GM12878 (cell line): ENCODE measurements around the gene CCHCR1. TPM values are rescaled to one million over a fixed set of nuclear protein-coding genes. Genes with fewer than 3 reads are reported as not detected.

Experiments
- ATAC-seq: fragments of 200-7000 bp; cut with Tn5 transposase; 3 replicates; pipeline ENCODE4 v1.9.1; 2020; ENCODE audit warnings: mild to moderate bottlenecking, moderate library complexity
- BruUV-seq: library from RNA; stranded (reverse); fragments of 400-500 nt; replicated peaks from 2 replicates; lab custom pipeline; 2021; lab: Mats Ljungman, UMichigan
- CTCF ChIA-PET: fragments of 300-600 bp; sonication (Branson Sonifier 250); formaldehyde crosslinking; extraction: SDS; loops from one replicate; lab custom pipeline; 2021; ENCODE audit warnings: inconsistent platforms; lab: Yijun Ruan, JAX
- POLR2A ChIA-PET: fragments of 350-600 bp; formaldehyde crosslinking; extraction: SDS; loops from one replicate; lab custom pipeline; 2021; ENCODE audit warnings: inconsistent platforms; lab: Charles Lee
- RAD21 ChIA-PET: fragments of 300-600 bp; sonication (Branson Sonifier 250); formaldehyde crosslinking; loops from one replicate; lab custom pipeline; 2023; ENCODE audit warnings: antibody characterized with exemption; ENCODE audit not compliant: unreplicated experiment; lab: Charles Lee
- SMC1A ChIA-PET: fragments of 300-600 bp; sonication (Branson Sonifier 250); formaldehyde crosslinking; loops from one replicate; lab custom pipeline; 2023; ENCODE audit not compliant: unreplicated experiment, uncharacterized antibody; lab: Charles Lee
- DNase-seq: peaks from one replicate; pipeline ENCODE4 v3.0.0-alpha.2; 2011; ENCODE audit warnings: low read depth, low spot score
- FAIRE-seq: peaks from 3 replicates; lab custom pipeline; 2011; peaks lifted over from hg19 to GRCh38; lab: Jason Lieb, UNC
- H2AFZ ChIP-seq: 2 replicates; pipeline ENCODE4 v1.6.0; 2011; ENCODE audit warnings: low read depth, low read length, control low read depth; ENCODE audit not compliant: control insufficient read depth
- H3K27ac ChIP-seq: 2 replicates; pipeline ENCODE4 v1.5.1; 2011; ENCODE audit warnings: control low read depth; ENCODE audit not compliant: control insufficient read depth, insufficient read depth
- H3K27me3 ChIP-seq, 2 experiments: replicated peaks in 1 of 2; 2 replicates each; pipeline versions ENCODE4 v1.6.0 to v1.6.1; 2011; ENCODE audit warnings: low read length in 1 of 2; ENCODE audit not compliant: control insufficient read depth in 2 of 2, insufficient read depth in 2 of 2
- H3K36me3 ChIP-seq, 2 experiments: 2 replicates each; pipeline ENCODE4 v1.5.1; 2011; ENCODE audit warnings: low read length in 1 of 2; ENCODE audit not compliant: control insufficient read depth in 2 of 2, insufficient read depth in 2 of 2
- H3K4me1 ChIP-seq: 2 replicates; pipeline ENCODE4 v1.6.1; 2011; ENCODE audit warnings: mild to moderate bottlenecking, low read length, moderate library complexity, mixed read lengths; ENCODE audit not compliant: control insufficient read depth, insufficient read depth
- H3K4me2 ChIP-seq: 2 replicates; pipeline ENCODE4 v1.6.0; 2011; ENCODE audit warnings: control low read depth; ENCODE audit not compliant: control insufficient read depth, insufficient read depth
- H3K4me3 ChIP-seq: fragments of 200-600 bp; sonication (generic); 2 replicates; pipeline ENCODE4 v1.5.1; 2016
- H3K79me2 ChIP-seq: 2 replicates; pipeline ENCODE4 v1.6.0; 2011; ENCODE audit warnings: low read length; ENCODE audit not compliant: control insufficient read depth, insufficient read depth
- H3K9ac ChIP-seq: 2 replicates; pipeline ENCODE4 v1.8.0; 2011; ENCODE audit warnings: low read length, control low read depth, mixed read lengths; ENCODE audit not compliant: control insufficient read depth, insufficient read depth
- H3K9me3 ChIP-seq: replicated peaks from 3 replicates; pipeline ENCODE4 v1.5.1; 2011; ENCODE audit warnings: mild to moderate bottlenecking, low read length; ENCODE audit not compliant: control insufficient read depth, insufficient read depth
- H4K20me1 ChIP-seq: 2 replicates; pipeline ENCODE4 v1.6.0; 2011; ENCODE audit not compliant: control insufficient read depth, insufficient read depth
- CHD4 ChIP-seq: fragments of 200-600 bp; sonication (generic); IDR thresholded peaks from 2 replicates; pipeline ENCODE4 v1.6.1; 2016; ENCODE audit warnings: mild to moderate bottlenecking
- FOXK2 ChIP-seq: fragments of 450-650 bp; IDR thresholded peaks from 2 replicates; pipeline ENCODE4 v1.6.1; 2017; ENCODE audit warnings: mild to moderate bottlenecking, moderate library complexity
- KAT2A ChIP-seq: conservative IDR thresholded peaks from 2 replicates; pipeline ENCODE4 v1.6.1; 2011; ENCODE audit warnings: low read depth, low read length; ENCODE audit not compliant: control insufficient read depth
- NFYA ChIP-seq: IDR thresholded peaks from 2 replicates; pipeline ENCODE4 v1.6.1; 2011; ENCODE audit warnings: low read depth, mild to moderate bottlenecking, low read length, improper control_type of control experiment, borderline replicate concordance
- NRF1 ChIP-seq: conservative IDR thresholded peaks from 2 replicates; pipeline ENCODE4 v1.6.1; 2011; ENCODE audit warnings: mild to moderate bottlenecking, low read depth, low read length, improper control_type of control experiment
- POU2F2 ChIP-seq: IDR thresholded peaks from 3 replicates; pipeline ENCODE4 v1.6.1; 2011; ENCODE audit warnings: low read depth, mild to moderate bottlenecking, low read length, borderline replicate concordance
- SMARCA5 ChIP-seq: fragments of 450-650 bp; IDR thresholded peaks from 2 replicates; pipeline ENCODE4 v1.6.1; 2017; ENCODE audit warnings: mild to moderate bottlenecking
- SUPT20H ChIP-seq: IDR thresholded peaks from 2 replicates; pipeline ENCODE4 v1.6.1; 2011; ENCODE audit warnings: low read depth, mild to moderate bottlenecking, low read length, moderate library complexity, borderline replicate concordance; ENCODE audit not compliant: control insufficient read depth
- WRNIP1 ChIP-seq: IDR thresholded peaks from 2 replicates; pipeline ENCODE4 v1.6.1; 2011; ENCODE audit warnings: low read depth, low read length, improper control_type of control experiment, borderline replicate concordance
- WGBS: methylation state at CpG from one replicate; pipeline ENCODE4 v1.1.6; 2016; ENCODE audit warnings: low lambda C conversion rate; ENCODE audit not compliant: insufficient replicate concordance, insufficient coverage; ENCODE audit errors: missing lambda C conversion rate; 5-methylcytosine and 5-hydroxymethylcytosine counted together
- in situ Hi-C: fragments of 300-500 bp; cut with MboI; formaldehyde crosslinking; loops from 9 replicates; pipeline ENCODE4 v1.14.3; 2018; ENCODE audit warnings: mixed read lengths
- intact Hi-C: fragments of 100-400 bp; cut with micrococcal nuclease; formaldehyde crosslinking; loops from one replicate; pipeline ENCODE4 v1.14.2; 2022; ENCODE audit not compliant: unreplicated experiment
- polyA plus RNA-seq, 11 experiments: library from polyadenylated mRNA; depleted of rRNA in 4 of 11; unstranded in 6 of 11; stranded (reverse) in 5 of 11; fragments of >200 nt; fragmentation: Nextera tagmentation in 4 of 11; fragmentation: Illumina TruSeq in 1 of 11; extraction: Ambion mirVana in 4 of 11; extraction: Trizol in 1 of 11; gene quantifications; 1 replicate in 1 of 11; 2 replicates in 10 of 11; pipeline versions ENCODE4 v1.2.1 to v1.2.3, GENCODE V29; 2011 to 2016; ENCODE audit warnings: inconsistent platforms in 2 of 11, missing spikeins in 2 of 11, low read depth in 1 of 11
- total RNA-seq, 4 experiments: library from RNA; depleted of rRNA in 3 of 4; stranded (reverse); fragments of >200 nt in 3 of 4; fragmentation: Illumina TruSeq in 1 of 4; extraction: Trizol in 1 of 4; gene quantifications; 2 replicates each; pipeline versions ENCODE4 v1.2.1 to v1.2.3, GENCODE V29; 2013 to 2021
- TF ChIP-seq, protein P1 (sequence below): fragments of 150-350 bp; IDR thresholded peaks from 2 replicates; pipeline ENCODE4 v1.6.1; 2014; ENCODE audit warnings: mild to moderate bottlenecking, low read depth, low read length
- TF ChIP-seq, protein P2 (sequence below): fragments of 450-650 bp; IDR thresholded peaks from 2 replicates; pipeline ENCODE4 v1.6.1; 2016; ENCODE audit warnings: mild to moderate bottlenecking
- TF ChIP-seq, protein P3 (sequence below): fragments of 450-650 bp; IDR thresholded peaks from 2 replicates; pipeline ENCODE4 v1.6.1; 2018; ENCODE audit warnings: borderline replicate concordance, mild to moderate bottlenecking; ENCODE audit not compliant: partially characterized antibody
- TF ChIP-seq, protein P4 (sequence below): IDR thresholded peaks from 2 replicates; pipeline ENCODE4 v1.6.1; 2012; ENCODE audit warnings: mild to moderate bottlenecking, low read depth, low read length

Gene CCHCR1
- total and polyA plus RNA-seq, 10 of the 15 experiments (the other 5 are each of a cell fraction or from before 2014, with no cell fraction given) = 1.0 to 35.2 (median 24.7) TPM

DNA sequence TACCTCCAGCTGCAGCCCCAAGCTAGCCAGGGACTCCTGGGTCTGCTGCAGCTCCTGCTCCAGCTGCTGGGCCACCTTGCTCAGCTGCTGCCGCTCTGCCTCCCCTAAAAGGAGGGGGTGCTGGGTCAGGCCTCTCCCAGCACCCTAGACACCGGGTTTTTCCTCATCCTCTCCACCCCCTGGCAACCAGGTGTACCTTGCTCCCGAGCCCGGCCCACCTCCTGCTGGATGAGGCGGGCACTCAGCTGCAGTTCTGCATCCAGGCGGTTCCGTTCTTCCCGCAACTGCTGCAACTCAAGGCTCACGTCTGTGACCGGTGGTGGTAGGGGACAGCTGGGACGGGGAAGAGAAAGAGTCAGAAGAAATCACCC is 12.6 kb downstream of the CCHCR1 start:
- CTCF ChIA-PET = interaction anchor here (1.0 to 22.9 kb wide), 4 partner anchors 15 to 221 kb away, joined by 3 to 326 read pairs (median 4); no protein-coding TSS in a partner anchor
- SMC1A ChIA-PET = interaction anchor here (2.0 kb wide), 1 partner anchor 47 kb away, joined by 10 read pairs; no protein-coding TSS in a partner anchor
- WGBS = 80% methylated on average over 11 of the region's 11 CpGs
- POLR2A ChIA-PET = interaction anchor here (1.2 to 1.3 kb wide), 2 partner anchors 20 to 58 kb away, joined by 3 read pairs; no protein-coding TSS in a partner anchor
- Histone ChIP-seq H3K27me3 (no peaks in the 10 kb centered on the region), H3K27ac (no peak overlapping the region), H3K9me3 (no peaks in the 10 kb centered on the region), H3K4me1 (peaks cover 4% of the 10 kb centered on the region; the same call in 1 of the 2 replicates), H2AFZ (no peak overlapping the region), H3K4me2 (no peak overlapping the region), H3K9ac (no peak overlapping the region), H3K36me3 (peaks cover 0 to 4% of the 10 kb centered on the region in 2 experiments; a peak in 1 of 4 replicates), H3K4me3 (no peak overlapping the region), H3K79me2 (no peaks in the 10 kb centered on the region), H4K20me1 (no peaks in the 10 kb centered on the region)
- ATAC-seq (no peak), DNase-seq (no peak), FAIRE-seq (no peak)
- in situ Hi-C loops (no loop called here), intact Hi-C loops (no loop called here)
- no TSS peak for BruUV-seq
- RAD21 ChIA-PET = no interaction called here
- TF ChIP-seq, protein P1, sequence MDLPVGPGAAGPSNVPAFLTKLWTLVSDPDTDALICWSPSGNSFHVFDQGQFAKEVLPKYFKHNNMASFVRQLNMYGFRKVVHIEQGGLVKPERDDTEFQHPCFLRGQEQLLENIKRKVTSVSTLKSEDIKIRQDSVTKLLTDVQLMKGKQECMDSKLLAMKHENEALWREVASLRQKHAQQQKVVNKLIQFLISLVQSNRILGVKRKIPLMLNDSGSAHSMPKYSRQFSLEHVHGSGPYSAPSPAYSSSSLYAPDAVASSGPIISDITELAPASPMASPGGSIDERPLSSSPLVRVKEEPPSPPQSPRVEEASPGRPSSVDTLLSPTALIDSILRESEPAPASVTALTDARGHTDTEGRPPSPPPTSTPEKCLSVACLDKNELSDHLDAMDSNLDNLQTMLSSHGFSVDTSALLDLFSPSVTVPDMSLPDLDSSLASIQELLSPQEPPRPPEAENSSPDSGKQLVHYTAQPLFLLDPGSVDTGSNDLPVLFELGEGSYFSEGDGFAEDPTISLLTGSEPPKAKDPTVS = no peak
- no peak for TF ChIP-seq NRF1
- no peak for TF ChIP-seq WRNIP1
- no peak for TF ChIP-seq CHD4
- no peak for TF ChIP-seq SUPT20H
- TF ChIP-seq NFYA = no peak
- no peak for TF ChIP-seq SMARCA5
- no peak for TF ChIP-seq FOXK2
- TF ChIP-seq, protein P2, sequence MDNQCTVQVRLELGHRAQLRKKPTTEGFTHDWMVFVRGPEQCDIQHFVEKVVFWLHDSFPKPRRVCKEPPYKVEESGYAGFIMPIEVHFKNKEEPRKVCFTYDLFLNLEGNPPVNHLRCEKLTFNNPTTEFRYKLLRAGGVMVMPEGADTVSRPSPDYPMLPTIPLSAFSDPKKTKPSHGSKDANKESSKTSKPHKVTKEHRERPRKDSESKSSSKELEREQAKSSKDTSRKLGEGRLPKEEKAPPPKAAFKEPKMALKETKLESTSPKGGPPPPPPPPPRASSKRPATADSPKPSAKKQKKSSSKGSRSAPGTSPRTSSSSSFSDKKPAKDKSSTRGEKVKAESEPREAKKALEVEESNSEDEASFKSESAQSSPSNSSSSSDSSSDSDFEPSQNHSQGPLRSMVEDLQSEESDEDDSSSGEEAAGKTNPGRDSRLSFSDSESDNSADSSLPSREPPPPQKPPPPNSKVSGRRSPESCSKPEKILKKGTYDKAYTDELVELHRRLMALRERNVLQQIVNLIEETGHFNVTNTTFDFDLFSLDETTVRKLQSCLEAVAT = no peak
- TF ChIP-seq POU2F2 = no peak
- TF ChIP-seq, protein P3, sequence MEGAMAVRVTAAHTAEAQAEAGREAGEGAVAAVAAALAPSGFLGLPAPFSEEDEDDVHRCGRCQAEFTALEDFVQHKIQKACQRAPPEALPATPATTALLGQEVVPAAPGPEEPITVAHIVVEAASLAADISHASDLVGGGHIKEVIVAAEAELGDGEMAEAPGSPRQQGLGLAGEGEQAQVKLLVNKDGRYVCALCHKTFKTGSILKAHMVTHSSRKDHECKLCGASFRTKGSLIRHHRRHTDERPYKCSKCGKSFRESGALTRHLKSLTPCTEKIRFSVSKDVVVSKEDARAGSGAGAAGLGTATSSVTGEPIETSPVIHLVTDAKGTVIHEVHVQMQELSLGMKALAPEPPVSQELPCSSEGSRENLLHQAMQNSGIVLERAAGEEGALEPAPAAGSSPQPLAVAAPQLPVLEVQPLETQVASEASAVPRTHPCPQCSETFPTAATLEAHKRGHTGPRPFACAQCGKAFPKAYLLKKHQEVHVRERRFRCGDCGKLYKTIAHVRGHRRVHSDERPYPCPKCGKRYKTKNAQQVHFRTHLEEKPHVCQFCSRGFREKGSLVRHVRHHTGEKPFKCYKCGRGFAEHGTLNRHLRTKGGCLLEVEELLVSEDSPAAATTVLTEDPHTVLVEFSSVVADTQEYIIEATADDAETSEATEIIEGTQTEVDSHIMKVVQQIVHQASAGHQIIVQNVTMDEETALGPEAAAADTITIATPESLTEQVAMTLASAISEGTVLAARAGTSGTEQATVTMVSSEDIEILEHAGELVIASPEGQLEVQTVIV = no peak
- TF ChIP-seq, protein P4, sequence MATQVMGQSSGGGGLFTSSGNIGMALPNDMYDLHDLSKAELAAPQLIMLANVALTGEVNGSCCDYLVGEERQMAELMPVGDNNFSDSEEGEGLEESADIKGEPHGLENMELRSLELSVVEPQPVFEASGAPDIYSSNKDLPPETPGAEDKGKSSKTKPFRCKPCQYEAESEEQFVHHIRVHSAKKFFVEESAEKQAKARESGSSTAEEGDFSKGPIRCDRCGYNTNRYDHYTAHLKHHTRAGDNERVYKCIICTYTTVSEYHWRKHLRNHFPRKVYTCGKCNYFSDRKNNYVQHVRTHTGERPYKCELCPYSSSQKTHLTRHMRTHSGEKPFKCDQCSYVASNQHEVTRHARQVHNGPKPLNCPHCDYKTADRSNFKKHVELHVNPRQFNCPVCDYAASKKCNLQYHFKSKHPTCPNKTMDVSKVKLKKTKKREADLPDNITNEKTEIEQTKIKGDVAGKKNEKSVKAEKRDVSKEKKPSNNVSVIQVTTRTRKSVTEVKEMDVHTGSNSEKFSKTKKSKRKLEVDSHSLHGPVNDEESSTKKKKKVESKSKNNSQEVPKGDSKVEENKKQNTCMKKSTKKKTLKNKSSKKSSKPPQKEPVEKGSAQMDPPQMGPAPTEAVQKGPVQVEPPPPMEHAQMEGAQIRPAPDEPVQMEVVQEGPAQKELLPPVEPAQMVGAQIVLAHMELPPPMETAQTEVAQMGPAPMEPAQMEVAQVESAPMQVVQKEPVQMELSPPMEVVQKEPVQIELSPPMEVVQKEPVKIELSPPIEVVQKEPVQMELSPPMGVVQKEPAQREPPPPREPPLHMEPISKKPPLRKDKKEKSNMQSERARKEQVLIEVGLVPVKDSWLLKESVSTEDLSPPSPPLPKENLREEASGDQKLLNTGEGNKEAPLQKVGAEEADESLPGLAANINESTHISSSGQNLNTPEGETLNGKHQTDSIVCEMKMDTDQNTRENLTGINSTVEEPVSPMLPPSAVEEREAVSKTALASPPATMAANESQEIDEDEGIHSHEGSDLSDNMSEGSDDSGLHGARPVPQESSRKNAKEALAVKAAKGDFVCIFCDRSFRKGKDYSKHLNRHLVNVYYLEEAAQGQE = no peak
- no peak for TF ChIP-seq KAT2A
